ENCODE results near the gene CPNE8.

Gene CPNE8

GRCh38 chr12:38905480-38906351 is at the start of gene CPNE8:
CPNE8 (minus strand) TSS chr12:38905591; CDS start chr12:38905534, 57 bp downstream.
- peak; percentile 70 for DNase-seq (ENCODE audit: low read depth)

- no peak for DNase-seq (ENCODE audit: low read depth)
Observed at GRCh38 chr12:38954238-38954873, 49.0 kb upstream of the CPNE8 start.

- no peak for DNase-seq (ENCODE audit: low read depth)
Observed at GRCh38 chr12:38949363-38949762, 44.0 kb upstream of the CPNE8 start.

- peak; percentile 20 for DNase-seq (ENCODE audit: low read depth)
Observed at GRCh38 chr12:38934686-38935085, 29.3 kb upstream of the CPNE8 start.

- DNase-seq (ENCODE audit: low read depth), result peak; percentile 27
Observed at GRCh38 chr12:38934078-38934584, 28.7 kb upstream of the CPNE8 start.

- DNase-seq (ENCODE audit: low read depth), result no peak
Observed at GRCh38 chr12:38932320-38932719, 26.9 kb upstream of the CPNE8 start.

GRCh38 chr12:38931461-38931860 is 26.1 kb upstream of the CPNE8 start:
- no peak for DNase-seq (ENCODE audit: low read depth)

GRCh38 chr12:38930990-38931389 is 25.6 kb upstream of the CPNE8 start:
- no peak for DNase-seq (ENCODE audit: low read depth)

GRCh38 chr12:38926501-38926900 is 21.1 kb upstream of the CPNE8 start:
- DNase-seq (ENCODE audit: low read depth), result no peak

- DNase-seq (ENCODE audit: low read depth), result no peak
Observed at GRCh38 chr12:38921025-38921677, 15.8 kb upstream of the CPNE8 start.

GRCh38 chr12:38919191-38919590 is 13.8 kb upstream of the CPNE8 start:
- no peak for DNase-seq (ENCODE audit: low read depth)

GRCh38 chr12:38915429-38916182 is 10.2 kb upstream of the CPNE8 start:
- DNase-seq (ENCODE audit: low read depth), result no peak

- no peak for DNase-seq (ENCODE audit: low read depth)
Observed at GRCh38 chr12:38912116-38912515, 6.7 kb upstream of the CPNE8 start.

GRCh38 chr12:38911611-38912010 is 6.2 kb upstream of the CPNE8 start:
- DNase-seq (ENCODE audit: low read depth), result no peak

- DNase-seq (ENCODE audit: low read depth), result no peak
Observed at GRCh38 chr12:38907201-38907923, 2.0 kb upstream of the CPNE8 start.

GRCh38 chr12:38906482-38907200 is 1.2 kb upstream of the CPNE8 start:
- peak; percentile 63 for DNase-seq (ENCODE audit: low read depth)

- peak; percentile 78 for DNase-seq (ENCODE audit: low read depth)
Observed at GRCh38 chr12:38904537-38905479, 583 bp downstream of the CPNE8 start.

GRCh38 chr12:38903596-38903995 is 1.8 kb downstream of the CPNE8 start:
- no peak for DNase-seq (ENCODE audit: low read depth)

GRCh38 chr12:38898001-38898684 is 7.2 kb downstream of the CPNE8 start:
- DNase-seq (ENCODE audit: low read depth), result no peak

Measured in CMK (cell line).